RCC 7860 (cell line): Measurements from ENCODE around the gene ACAP1.

Experiments
- DNase-seq: peaks from one replicate; pipeline ENCODE4 v3.0.0-alpha.2; 2015; ENCODE audit warnings: low spot score
- FAIRE-seq: peaks from 2 replicates; lab custom pipeline; 2012; peaks lifted over from hg19 to GRCh38; lab: Jason Lieb, UNC

Gene ACAP1, protein sequence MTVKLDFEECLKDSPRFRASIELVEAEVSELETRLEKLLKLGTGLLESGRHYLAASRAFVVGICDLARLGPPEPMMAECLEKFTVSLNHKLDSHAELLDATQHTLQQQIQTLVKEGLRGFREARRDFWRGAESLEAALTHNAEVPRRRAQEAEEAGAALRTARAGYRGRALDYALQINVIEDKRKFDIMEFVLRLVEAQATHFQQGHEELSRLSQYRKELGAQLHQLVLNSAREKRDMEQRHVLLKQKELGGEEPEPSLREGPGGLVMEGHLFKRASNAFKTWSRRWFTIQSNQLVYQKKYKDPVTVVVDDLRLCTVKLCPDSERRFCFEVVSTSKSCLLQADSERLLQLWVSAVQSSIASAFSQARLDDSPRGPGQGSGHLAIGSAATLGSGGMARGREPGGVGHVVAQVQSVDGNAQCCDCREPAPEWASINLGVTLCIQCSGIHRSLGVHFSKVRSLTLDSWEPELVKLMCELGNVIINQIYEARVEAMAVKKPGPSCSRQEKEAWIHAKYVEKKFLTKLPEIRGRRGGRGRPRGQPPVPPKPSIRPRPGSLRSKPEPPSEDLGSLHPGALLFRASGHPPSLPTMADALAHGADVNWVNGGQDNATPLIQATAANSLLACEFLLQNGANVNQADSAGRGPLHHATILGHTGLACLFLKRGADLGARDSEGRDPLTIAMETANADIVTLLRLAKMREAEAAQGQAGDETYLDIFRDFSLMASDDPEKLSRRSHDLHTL

DNA sequence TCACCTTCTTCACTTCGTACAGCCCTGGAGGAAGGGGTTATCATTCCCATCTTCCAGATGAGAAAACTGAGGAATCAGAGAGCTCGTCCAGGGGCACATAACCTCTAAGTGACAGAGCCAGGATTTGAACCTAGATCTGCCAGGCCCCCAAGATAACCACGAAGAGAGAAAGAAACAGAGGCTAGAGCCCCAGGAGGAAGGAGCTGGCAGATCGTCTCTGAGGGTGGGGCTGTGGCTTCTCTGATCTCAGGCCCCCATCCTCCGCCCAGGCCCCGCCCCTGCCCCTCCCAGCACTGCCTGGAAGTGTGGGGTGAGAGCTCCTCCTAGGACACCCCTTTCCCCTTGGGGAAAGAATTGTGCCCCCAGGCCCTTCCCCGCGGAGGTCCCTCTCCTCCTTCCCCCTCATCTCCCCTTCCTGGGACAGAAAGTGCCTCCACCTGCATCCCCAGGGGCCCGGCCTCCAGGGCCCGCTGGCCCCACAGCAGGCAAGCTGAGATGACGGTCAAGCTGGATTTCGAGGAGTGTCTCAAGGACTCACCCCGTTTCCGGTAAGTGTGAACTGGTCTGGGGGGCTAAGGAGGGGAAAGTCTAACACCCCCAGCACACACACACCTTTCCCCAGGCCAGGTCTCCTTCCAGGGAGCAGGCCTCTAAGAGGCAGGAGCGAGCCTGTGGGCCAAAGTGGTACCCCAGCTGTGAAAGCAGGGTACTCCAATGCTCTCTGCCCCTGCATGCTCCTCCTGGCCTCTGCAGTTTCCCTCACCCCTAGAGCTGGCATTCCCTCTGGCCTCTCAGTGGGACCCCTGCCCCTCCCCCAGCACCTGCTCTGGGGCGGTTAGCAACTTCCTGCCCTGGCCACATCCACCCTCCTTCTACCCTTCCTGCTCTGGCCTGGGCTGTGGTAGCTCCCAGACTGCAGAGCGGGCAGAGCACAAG lies at the start of gene ACAP1:
TSS of gene ACAP1 (plus strand) at position 290 of the 936 bp plus-strand sequence. CDS start at position 496, 206 bp downstream.
- no peak for FAIRE-seq
- no peak for DNase-seq

DNA sequence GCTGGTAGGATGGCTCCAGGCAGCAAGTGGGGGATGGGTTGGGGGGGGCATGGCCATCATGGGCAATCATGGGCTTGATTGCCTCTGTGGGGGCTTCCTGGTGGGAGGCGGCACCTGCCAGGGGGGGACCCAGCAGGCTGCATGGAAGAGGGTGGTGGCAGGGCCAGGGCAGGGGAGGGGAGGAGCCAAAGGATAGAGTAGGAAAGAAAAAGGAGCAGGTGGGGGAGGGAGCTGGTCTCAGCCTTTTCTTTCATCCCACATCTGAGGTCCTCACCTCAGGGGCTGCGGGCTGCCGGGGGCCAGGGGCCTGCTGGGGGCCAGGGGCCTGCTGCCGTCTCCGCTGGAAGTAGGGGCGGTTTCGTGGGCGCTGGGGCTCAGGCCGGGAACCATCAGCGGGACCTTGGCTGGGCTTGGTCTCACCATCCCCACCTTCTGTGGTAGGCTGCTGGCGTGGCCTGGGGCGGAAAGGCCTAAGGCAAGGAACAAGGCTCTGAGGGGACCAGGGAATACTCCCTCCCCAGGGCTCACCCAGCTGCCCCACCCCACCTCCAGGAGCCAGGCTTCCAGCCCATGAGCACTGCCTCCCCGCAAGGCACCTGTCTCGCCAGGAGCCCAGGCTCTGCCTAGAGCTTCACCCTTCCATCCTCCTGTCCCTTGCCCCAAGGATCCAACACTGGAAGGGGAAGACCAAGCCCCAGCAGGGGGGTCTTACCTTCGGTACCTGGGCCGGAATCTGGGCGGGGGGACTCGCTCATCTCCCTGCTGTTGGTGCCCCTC lies 46.9 kb upstream of the ACAP1 start:
- DNase-seq = no peak
- FAIRE-seq = no peak

DNA sequence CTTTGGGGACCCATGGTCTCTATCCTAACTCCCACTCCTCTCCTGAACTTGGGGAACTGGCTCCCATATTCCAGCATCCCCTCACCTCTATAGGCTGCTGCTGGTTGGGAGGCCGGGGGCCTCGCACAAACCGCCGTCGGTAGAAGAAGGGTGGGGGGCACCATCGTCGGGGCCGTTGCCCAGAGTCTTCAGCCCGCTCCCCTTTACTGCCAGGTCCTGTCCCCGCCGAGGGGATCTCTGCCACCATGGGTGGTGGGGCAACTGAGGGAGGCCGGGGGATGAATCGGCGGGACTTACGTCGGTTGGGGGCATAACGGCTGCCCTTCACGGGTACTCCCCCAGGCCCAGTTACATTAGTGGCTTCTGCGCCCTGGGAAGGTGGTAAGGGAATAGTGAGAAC lies 46.2 kb upstream of the ACAP1 start:
- FAIRE-seq = no peak
- DNase-seq = no peak

DNA sequence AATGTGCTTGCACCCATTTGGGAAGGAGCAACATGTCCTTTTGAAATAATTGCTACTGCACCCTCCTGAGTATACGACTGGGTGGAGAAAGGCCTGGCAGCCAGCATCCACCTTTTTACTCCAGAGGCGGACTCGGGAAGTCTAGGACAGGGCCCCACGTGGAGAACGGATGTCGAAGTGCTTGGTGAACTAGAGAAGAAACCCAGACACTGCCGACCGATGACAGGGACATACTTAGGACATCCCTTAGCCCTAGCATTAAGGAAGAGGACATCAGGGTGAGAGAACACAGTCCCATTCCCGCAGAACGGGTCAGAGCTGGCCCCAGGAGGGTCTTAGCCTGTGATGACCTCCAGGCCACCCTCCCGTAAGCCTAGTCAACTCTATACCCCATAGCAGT lies 45.6 kb upstream of the ACAP1 start:
- no peak for FAIRE-seq
- DNase-seq = no peak

DNA sequence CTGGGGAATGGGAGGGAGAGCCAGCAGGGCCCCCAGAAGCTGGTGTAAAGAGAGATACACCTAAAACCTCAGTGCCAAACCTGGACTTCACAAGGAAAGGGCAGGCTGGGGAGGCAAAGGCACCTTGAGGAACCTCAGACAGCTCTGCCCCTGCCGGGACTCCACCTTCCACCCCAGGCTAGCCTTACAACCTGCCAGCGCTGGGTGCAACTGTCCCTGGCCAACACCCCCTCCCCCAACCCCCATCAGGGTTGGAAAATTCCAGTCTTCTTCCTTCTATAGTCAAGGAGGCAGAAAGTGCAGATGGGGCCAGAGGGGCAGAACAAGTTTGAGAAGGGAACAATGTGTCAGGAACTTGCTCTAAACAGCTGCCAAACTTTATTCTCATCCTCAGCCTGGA lies 44.1 kb upstream of the ACAP1 start:
- no peak for FAIRE-seq

DNA sequence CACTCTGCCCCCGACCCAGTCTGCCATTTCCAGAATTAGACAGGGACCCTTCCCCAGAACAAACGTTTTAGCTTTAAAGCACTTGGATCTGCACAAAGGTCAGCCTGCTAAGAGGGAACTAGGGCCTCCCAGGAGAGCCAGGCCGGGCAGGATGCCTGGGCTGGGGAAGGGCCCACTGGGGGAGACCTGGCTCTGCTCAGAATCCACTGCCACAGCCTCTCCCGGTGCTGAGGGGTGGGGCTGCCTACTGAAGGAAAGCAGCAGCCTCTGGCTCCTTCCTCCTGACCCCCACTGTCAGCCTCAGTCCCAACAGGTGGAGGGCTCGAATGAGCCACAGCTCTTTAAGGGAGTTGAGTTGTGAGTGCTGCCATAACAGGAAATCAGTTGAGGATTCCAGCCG lies 43.6 kb upstream of the ACAP1 start:
- FAIRE-seq = no peak
- no peak for DNase-seq

More for the DNA sequence above, 44.1 kb upstream of the ACAP1 start:
- no peak for DNase-seq

DNA sequence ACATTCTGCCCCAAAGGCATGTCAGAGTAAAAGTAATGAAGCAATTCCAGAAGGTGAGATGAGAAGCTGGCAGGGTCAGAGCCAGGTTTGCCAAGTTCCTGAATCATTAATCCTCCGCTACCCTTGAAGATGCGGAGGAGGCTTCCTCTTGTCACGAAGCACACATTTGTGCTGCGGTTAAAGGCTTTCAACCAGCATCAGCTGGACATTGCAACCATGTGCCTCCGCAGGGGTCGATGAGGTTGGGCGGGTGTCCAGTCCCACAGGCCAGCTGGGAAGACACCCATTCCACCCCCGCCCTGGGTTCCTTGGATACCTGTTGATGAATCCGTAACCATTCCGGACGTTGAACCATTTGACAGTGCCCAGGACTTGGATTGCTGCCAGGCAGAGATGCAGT lies 43.2 kb upstream of the ACAP1 start:
- DNase-seq (peak; percentile 74), FAIRE-seq (peak; percentile 88)

DNA sequence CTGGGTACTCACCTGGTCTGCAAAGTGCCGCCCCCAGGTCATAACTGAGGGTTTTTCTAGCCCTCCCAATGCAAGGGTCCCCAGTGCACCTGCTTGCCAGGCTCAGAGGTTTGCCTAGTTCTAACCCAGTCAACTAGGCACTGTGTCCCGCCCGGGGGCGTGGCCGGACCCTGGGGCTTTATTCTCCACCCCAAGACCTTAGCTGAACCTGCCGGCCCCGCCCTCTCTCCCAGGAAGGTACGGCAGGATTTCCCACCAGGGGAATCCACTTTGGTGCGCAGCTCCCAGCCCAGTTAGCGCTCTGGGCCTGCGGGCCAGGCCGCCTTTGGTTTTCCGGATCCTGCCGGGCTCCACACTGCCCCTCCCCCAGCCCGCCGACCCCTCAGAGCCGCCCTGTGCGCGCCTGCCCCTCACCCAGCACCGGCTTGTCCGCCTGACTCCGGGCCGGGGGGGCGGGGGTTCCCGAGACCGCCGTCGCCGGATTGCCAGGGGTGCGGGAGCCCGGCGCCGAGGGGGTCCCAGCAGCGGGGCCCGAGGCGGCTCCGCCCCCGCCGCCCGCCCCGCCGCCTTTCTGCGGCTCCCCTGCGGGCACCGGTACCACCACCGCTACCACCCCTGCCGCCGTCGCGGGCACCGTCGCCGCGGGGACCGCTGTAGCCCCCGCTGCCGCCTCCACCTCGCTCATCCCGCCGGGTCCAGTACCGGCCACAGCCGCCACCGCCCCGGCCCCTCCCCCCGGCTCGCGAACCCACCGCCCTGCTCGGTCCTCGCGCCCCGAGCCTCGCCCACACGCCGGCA lies 42.3 kb upstream of the ACAP1 start:
- DNase-seq (no peak), FAIRE-seq (no peak)

DNA sequence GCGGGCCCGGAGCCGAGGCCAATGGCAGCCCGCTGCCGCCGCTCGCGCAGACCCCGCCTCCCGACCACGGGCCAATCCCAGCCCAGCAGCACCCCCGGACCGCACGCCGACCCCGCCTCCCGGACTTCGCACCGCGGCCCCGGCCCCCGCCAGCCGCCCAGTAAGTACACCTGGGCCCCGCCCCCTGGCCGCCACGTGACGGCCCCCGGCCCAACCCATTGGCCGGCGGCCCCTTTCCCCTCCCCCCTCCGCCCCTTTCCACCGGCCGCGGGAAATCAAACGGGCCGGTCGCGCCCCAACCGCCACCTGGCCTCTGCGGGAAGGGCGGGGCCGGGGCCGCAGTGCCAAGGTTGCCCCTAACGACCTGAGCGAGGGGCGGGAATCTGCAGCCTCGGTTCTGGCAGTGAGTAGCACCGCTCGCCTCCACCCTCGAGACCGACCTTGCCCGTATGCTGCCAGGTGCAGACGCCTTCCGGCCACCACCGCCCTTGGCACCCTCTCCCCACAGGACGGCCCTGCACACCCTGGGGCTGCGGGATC lies 41.6 kb upstream of the ACAP1 start, which contains the start of gene YBX2:
TSS of gene YBX2 (minus strand) at position 26 of the 540 bp plus-strand sequence. CDS start 139 bp downstream, outside the sequence.
- FAIRE-seq (no peak), DNase-seq (no peak)

DNA sequence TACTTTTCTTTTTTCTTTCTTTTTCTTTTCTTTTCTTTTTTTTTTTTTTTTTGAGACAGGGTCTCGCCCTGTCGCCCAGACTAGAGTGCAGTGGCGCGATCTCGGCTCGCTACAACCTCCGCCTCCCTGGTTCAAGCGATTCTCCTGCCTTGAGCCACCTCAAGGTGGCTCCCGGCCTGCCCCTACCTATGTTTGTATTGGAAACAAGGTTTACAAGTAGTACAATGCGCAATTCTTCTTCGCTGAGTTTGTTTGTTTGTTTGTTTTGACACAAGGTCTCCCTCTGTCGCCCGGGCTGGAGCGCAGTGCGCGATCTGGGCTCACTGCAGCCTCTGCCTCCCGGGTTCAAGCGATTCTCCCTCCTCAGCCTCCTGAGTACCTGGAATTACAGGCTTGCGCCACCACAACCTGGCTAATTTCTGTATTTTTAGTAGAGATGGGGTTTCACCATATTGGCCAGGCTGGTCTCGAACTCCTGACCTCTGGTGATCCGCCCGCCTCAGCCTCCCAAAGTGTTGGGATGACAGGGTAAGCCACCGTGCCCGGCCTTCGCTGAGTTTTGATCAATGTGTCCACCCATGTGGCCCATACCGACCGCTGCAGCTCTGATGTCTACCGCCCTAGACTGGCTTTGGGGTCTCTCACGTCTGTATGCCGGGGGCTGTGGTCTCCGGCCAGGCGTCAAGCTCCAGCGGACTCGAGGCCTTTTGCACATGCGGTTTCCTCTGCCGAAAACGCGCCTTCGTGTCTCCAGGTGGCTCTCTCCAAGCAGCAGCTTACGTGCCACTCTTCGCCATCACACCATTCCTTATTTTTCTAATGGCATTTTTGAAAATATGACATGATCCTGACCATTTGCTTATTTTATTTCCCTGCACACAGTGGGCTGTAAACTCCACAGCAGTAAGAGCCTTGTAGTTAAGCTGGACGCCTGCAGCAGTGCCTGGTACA lies 40.8 kb upstream of the ACAP1 start:
- no peak for FAIRE-seq
- DNase-seq = no peak

DNA sequence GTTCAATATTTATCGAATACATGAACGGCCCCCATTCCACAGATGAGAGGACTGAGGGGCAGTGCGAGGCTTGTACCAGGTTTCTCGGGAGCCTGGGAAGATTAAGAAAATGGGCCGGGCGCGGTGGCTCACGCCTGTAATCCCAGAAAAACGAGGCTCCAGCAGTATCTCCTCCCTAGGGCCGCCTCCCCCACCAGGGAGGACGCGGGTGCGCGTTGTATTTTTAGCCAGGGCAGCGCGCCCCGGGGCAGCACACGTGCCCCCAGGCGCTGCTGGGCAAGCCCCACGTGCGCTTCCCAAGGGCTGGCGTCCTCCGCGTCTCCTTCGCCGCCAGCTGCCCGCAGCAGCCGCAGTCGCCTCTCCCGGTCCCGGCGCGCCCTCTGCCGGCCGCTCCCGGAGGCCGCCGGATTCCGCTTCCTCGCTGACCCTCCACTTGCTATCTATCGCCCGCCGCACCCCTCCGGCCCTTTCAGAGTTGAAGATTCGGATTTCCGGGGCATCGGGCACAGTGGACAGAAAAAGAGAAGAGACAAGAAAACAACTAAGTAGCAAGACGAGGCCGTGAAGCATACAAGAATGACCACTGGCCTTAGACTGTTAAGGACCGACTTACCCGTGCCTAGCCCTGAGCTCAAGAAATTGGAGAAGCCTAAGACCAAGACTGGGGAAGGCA lies 40.0 kb upstream of the ACAP1 start:
- DNase-seq (peak; percentile 41), FAIRE-seq (no peak)

DNA sequence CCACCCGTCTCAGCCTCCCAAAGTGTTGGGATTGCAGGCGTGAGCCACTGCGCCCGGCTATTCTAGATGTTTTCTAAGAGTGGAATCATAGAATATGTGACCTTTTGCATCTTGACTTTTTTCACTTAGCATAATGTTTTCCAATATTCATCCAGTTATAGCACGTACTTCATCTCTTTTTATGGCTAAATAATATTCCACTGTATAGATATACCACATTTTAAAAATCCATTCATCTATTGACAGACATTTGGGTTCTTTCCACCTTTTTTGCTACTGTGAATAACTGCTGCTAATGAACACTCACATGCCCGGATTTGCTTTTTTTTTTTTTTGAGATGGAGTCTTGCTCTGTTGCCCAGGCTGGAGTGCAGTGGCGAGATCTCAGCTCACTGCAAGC lies 32.1 kb upstream of the ACAP1 start:
- FAIRE-seq = no peak
- no peak for DNase-seq

DNA sequence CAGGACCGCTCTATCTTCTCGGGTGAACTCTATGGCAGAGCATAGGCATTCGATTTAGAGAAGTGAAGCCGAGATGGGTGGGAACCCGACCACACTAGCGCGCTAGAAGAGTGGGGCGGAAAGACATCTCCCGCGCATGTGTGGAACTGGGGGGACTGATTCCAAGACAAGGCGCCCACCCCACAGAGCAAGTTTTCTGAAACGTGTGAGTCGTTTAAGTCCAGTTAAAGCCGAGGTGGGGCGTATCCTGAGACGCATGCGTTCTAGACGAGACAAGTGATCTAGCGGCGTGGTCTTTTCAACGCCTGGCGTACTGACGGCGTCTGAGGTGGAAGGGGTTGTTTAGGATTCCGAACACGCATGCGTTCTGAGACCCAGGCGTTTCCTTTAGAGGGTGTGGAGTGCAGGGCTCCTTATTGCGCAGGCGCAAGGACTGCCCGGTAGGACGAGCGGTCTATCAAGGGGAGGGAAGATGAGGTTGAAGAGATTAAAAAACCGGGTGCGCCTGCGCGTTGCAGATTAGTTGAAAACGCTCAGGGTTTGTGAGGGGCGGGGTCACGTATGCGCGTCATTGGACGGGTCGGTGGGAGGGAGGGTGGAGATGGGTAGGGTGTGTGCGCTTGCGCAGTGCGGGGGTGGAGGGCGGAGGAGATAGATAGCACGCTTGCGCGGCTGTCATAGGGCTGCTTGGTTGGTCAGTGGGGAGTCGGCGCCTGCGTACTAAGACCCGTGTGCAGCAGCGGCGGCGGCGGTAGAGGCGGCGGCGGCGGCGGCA lies 29.2 kb upstream of the ACAP1 start, which contains the start of gene EIF5A:
TSS of gene EIF5A (plus strand) at position 718 of the 775 bp plus-strand sequence. CDS start 2,008 bp downstream, outside the sequence.
- FAIRE-seq (peak; percentile 90), DNase-seq (peak; percentile 99)

DNA sequence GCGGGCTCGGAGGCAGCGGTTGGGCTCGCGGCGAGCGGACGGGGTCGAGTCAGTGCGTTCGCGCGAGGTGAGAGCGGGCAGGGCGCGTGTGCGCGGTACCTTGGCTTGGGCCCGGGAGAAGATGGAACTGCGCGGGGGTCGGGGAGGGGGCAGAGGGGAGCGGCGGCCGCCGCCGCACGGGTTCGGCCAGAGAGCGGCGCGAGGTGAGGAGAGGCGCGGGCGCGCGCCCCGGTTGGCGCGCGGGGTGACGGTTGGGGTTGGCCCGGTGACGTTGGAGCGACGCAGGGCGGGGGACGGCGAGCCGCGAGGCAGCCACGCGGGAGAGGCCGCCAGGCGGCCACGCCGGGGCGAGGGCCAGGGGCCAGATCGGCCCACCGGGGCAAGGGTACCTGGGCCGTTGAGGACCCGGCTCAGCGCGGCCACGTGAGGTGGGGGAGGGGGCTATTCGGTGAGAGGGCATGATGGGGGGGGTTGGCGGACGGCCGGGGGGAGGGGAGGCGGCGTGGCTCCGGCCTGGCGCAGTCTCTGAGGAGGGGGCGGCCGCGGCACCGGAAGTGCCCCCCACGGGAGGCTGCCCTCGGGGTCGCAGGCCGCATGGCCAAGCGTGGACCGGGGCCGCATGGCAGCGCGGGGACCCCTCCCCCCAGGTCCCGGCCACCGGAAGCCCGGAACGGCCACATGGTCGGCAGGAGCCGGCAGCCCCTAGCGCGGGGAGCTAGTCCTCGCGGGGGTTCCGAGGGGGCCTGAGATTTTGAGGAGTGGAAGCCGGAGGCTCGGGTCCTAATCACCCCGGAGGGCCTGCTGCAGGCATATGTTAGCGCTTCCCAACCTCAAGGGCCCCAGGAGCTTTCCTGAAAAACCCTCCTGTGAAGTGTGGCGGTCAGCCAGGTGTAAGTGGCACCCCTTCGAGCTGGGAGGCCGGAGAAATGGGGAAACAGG lies 28.4 kb upstream of the ACAP1 start:
- FAIRE-seq = no peak
- DNase-seq = no peak
